ENCODE measurements around the gene GALNT1.

- TF ChIP-seq CTCF (IDR thresholded peaks at IDR 0.05) (no peak), POLR2A (IDR thresholded peaks at IDR 0.05) (no peak)
Observed at GRCh38 chr18:35639296-35639695, 57.8 kb downstream of the GALNT1 start.

Data from stomach (tissue), 4 donors.